Skeletal muscle cell (primary cell): ENCODE measurements around the gene VPS13D.
A peak's percentile ranks its signal among the peaks of the same experiment; 100 is the strongest.
"Not testable (repeated sequence)": the region's sequence is repeated elsewhere in the genome, so short reads cannot be mapped to it uniquely, and the experiment has no call there.

Experiments used
- DNase-seq: peaks from one replicate; pipeline ENCODE4 v3.0.0-alpha.2; 2010; ENCODE audit warnings: low read depth
- H3K4me3 ChIP-seq: 2 replicates; pipeline ENCODE4 v1.5.1; 2011; ENCODE audit warnings: low read depth, mild to moderate bottlenecking, control low read depth, low read length, moderate library complexity

The VPS13D gene

GRCh38 chr1:12513181-12513580, 283.4 kb downstream of the VPS13D start:
- H3K4me3 ChIP-seq: no peak overlapping the region
- DNase-seq: no peak

DNA sequence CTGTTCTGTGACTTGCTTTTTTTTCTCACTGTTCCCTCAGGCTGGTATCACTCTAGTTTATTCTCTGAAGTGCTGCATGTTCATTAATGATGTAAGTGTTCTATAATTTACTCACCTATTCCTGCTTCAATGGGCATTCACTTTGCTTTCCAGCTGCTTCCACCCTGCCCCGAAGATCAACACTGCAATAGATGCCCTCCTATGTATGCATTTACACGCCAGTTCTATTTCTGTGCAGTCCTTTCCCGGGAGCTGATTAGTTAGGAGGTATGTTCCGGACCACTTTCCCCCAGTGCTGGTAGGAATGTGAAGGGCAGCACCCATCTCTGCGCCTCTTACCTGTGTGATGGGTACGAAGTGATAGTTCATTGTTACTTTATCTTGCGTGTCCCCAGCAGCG, 284.8 kb downstream of the VPS13D start:
- DNase-seq: no peak
- no peak overlapping the region for H3K4me3 ChIP-seq

DNA sequence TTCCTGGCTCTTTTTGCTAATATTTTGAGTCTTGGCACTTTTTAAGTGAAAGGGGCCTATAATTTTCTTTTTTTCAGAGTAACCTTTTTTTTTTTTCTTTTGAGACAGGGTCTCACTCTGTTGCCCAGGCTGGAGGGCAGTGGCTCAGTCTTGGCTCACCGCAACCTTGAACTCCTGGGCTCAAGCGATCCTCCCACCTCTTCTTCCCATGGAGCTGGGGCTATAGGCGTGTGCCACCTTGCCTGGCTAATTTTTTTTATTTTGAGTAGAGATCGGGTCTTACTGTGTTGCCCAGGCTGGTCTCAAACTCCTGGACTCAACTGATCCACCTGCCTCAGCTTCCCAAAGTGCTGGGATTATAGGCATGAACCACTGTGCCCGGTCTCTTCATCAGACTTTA, 285.4 kb downstream of the VPS13D start:
- H3K4me3 ChIP-seq: no peak overlapping the region
- DNase-seq: no peak

DNA sequence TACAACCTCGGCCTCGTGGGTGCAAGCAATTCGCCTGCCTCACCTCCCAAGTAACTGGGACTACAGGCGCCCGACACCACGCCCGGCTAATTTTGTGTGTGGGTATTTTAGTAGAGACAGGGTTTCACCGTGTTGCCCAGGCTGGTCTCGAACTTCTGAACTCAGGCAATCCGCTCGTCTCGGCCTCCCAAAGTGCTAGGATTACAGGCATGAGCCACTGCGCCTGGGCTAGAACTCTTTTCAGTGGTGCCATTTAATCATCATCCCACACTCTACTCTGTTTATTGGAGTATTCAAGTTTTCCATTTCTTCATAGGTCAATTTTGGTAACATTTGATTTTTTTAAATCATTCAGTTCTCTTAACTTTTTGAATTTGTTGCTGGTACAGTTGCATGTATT, 286.9 kb downstream of the VPS13D start:
- DNase-seq: no peak
- no peak overlapping the region for H3K4me3 ChIP-seq

DNA sequence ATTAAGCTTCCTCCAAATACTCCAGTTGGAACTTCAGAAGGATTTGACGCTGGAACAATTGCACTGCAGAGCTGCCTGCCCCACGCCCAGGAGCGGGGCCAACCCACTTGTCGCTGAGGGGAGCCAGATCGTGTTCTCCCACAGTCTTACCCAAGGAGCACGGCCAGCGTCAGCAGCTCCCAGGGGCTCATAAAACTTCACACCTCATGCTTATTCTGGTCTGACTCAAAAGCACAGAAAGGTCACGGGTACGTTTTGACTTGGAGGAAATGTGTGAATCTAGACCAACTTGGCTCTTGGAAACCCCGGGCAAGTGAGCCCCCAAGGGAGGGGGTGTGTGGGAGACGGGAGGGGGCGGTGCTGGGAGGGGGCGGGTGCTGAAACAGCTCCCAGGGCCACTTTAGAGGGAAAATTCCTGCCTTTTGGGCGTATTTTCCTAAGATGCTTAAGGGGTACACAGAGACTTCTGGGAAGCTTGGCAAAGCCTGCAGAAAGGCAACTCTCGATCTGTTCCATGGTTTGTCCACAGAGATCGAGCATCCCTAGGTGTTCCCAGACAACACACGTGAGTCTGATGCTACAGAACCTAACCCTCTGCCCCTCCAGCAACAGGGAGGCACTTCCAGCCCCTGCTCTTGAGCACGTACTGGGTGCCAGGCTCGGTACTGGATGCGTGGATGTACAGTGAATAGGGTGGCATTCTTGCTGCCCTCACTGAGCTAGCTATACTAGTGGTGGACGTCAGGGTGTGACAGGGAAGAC, 289.3 kb downstream of the VPS13D start:
- DNase-seq: peak; percentile 51
- H3K4me3 ChIP-seq: no peak overlapping the region

GRCh38 chr1:12519693-12520364, 290.0 kb downstream of the VPS13D start:
- H3K4me3 ChIP-seq: no peak overlapping the region
- no peak for DNase-seq

DNA sequence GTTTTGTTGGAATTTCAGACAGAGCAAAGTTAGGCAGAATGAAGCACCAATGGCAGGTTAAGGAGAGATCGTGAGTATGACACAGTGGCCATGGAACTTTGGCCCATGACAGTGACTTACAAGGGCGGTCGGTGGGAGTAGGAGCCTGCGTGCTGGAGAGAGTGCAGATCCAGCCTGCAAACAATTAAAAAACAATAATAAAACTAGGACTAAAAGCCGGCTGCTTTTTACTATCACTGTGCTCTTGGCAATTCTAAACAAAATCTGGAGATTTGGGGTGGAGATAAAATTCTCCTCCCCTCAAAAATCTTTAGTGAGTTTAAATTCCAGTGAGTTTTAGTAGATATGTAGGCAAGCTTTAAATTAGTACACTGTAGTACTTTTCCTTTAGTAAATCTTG, 291.3 kb downstream of the VPS13D start:
- H3K4me3 ChIP-seq: no peak overlapping the region
- no peak for DNase-seq

GRCh38 chr1:12522780-12523179, 292.9 kb downstream of the VPS13D start:
- not testable (repeated sequence) for DNase-seq, H3K4me3 ChIP-seq

GRCh38 chr1:12524266-12524665, 294.4 kb downstream of the VPS13D start:
- DNase-seq: no peak
- H3K4me3 ChIP-seq: no peak overlapping the region

DNA sequence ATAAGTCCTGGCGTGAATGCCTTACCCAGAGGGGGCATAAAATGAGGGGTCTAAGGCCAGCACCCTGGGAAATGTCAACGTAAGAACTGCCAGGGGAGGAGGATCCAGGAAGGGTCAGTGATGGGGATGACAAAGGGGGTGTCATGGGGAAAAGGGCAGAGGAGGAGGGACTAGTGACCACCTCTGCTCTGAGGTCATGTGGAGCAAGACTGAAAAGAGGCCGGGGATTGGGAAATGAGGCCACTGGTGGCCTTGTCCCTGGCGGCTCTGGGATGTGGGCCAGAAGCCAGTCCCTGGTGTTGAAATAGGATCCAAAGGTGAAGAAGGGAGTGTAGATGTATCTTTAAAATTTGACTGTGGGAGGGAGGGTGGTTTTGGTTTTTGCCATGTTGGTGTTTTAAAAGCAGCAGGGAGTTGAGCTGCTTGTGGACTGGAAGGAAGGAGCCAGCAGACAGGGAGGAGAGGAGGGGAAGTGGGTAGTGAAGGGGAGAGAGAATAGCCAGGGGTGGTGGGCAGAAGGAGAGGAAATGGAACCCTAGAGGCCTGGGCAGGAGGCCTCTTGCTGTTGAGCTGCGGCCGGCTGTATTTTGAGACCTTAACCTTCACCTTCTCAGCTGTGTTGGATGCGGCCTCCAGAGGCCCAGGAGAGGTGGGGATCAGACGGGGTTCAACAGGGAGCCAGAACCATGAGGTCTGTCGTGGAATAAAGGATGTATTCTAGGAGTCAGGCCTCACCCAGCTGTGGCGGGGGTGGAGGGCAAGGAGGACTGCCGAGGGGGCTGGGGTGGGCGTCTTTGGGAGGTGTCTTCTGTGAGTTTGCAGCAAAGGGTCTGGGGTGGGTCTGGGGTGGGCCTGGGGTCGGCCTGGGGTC, 295.7 kb downstream of the VPS13D start:
- no peak overlapping the region for H3K4me3 ChIP-seq
- no peak for DNase-seq

DNA sequence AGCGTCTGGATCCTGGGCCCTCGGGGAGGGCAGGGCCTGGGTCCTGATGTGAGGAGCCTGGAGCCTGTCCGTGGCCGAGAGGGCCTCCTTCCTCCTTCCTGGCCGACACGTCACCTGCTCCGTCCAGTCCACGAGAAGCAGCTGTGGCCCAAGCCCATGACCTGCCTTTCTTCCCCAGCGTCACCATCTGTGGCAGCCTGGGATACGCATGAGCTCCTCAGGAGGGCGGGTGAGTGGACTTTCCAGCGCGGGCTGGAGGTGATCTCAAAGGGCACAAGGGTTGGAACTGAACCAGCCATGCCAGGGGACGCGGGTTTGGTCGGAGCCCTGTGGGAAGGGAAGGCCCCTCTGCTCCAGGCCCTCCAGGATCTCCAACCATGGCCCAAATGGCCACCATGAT, 297.7 kb downstream of the VPS13D start:
- DNase-seq: no peak

DNA sequence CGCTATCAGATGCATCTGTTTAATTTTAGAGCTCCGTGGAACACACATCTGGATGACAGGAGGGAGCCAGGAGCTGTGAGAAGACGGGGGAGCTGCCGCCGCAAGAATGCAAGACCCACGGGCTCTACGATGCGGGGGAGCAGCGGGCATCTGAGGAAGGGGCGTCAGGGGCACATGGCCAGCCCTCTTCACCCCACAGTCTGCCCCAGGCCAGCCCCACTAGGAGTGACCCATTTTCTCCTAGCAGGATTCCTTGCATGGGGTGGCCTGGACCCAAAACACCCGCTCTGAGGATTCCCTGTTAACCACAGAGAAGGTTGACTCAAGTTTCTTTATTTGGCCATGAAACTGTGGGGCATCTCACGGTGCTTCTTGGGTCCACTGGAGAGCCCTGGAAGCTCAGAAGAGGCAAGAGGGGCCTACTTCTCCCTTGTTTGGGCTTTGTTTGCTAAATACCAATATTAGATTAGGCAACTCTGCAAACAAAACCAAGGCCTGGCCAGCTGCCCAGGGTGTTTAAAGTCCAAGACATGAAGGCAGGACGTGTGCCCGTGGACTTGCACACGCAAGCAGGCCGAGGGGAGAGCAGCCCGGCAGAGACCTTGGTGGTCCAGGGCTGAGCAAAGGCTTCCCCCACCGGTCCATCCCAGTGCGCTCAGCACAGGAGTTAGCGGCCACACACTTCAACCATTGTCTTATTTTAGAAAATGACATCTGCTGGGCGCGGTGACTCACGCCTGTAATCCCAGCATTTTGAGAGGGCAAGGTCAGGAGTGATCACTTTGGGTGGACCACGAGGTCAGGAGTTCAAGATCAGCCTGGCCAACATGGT, 298.4 kb downstream of the VPS13D start:
- H3K4me3 ChIP-seq: no peak overlapping the region
- no peak for DNase-seq

More for the DNA sequence above, 297.7 kb downstream of the VPS13D start:
- H3K4me3 ChIP-seq: no peak overlapping the region

DNA sequence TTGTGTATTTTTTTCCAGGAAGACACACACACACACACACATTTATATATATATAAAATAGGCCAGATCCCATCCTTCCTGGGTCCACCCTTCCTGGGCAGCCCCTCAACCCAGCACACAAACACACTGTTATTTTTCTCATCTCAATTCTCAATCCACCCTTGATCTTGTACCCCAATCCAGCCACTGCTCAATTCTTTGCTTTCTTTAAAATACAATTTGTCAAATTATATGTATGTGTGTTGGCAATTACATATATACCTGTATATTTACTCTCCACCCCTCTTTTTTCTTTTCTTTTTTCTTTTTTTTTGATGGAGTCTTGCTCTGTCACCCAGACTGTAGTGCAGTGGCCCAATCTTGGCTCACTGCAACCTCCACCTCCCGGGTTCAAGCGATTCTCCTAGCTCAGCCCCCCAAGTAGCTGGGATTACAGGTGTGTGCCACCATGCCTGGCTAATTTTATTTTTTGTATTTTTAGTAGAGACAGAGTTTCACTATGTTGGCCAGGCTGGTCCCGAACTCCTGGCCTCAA, 299.9 kb downstream of the VPS13D start:
- DNase-seq: no peak
- no peak overlapping the region for H3K4me3 ChIP-seq

DNA sequence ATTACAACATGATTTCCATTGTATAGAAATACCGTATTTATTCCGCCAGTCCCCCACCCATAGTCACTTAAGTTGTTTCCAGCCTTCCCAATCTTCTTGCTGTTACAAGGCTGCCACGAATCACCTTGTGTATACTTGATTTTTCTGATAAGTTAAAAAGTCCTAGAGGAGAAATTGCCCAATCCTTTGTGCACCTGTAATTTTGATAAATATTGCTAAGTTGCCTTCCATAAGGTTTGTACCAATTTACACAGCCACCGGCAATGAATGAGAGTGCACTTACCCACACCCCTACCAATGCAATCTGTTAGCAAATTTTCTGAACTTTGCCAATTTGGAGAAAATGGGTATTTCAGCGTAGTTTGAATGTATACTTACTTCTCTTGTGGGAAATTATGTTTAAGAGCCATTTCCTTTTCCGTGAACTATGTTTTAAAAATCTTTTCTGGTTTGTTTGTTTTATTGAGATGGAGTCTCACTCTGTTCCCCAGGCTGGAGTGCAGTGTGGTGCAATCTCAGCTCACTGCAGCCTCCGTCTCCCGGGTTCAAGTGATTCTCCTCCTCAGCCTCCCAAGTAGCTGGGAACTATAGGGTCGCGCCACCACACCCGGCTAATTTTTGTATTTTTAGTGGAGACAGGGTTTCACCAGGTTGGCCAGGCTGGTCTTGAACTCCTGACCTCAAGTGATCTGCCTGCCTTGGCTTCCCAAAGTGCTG, 300.8 kb downstream of the VPS13D start:
- no peak for DNase-seq
- H3K4me3 ChIP-seq: no peak overlapping the region

DNA sequence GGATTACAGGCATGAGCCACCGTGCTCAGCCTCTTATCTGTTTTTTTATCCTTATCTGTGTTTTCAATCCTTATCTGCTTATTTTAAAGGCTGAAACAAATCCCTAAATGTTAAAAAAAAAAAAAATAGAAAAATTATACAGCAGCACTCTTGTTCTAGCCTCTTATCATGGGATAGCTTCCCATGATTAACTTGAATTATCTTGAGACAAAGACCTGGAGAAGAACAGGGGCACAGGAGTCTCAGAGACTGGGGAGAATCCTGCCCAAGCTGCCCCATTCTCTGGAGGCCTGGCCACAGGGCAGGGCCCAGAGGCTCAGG, 301.3 kb downstream of the VPS13D start:
- DNase-seq: no peak
- no peak overlapping the region for H3K4me3 ChIP-seq

DNA sequence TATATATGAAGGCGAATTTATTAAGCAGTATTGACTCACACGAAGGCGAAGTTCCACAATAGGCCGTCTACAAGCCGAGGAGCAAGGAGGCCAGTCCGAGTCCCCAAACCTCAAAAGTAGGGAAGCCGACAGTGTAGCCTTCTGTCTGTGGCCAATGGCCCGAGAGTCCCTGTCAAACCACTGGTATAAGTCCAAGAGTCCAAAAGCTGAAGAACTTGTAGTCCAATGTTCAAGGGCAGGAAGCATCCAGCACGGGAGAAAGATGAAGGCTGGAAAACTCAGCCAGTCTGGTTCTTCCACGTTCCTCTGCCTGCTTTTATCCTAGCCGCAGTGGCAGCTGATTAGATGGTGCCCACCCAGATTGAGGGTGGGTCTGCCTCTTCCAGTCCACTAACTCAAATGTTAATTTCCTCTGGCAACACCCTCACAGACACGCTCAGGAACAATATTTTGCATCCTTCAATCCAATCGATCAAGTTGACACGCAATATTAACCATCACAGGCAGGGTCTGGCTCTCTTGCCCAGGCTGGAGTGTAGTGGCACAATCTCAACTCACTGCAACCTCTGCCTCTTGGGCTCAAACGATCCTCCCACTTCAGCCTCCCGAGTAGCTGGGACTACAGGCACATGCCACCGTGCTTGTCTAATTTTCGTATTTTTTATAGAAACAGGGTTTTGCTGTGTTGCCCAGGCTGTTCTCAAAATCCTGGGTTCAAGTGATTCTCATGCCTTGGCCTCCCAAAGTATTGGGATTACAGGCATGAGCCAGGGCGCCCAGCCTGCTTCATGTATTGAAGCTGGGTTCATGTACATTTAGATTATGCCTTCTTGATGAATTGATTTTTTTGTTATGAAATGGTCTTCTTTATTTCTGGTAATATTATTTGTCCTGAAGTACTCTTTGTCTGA, 302.8 kb downstream of the VPS13D start:
- no peak for DNase-seq
- H3K4me3 ChIP-seq: no peak overlapping the region

- H3K4me3 ChIP-seq: no peak overlapping the region
- no peak for DNase-seq
Measured at GRCh38 chr1:12536023-12536639, 306.3 kb downstream of the VPS13D start.
